NCI-H2081 (cell line): ENCODE data around the gene CCDC70.

ENCODE experiments used
- DNase-seq, 2 experiments: peaks; one replicate each; lab custom pipeline; 2025; lab: John Stamatoyannopoulos, UW

CCDC70 gene

GRCh38 chr13:51862957-51863356 is 1.2 kb downstream of the CCDC70 start:
- no peak for DNase-seq

- DNase-seq = no peak
Measured at GRCh38 chr13:51865838-51866237, 4.1 kb downstream of the CCDC70 start.

- DNase-seq = no peak
Measured at GRCh38 chr13:51867062-51867461, 5.3 kb downstream of the CCDC70 start.

- no peak for DNase-seq
Measured at GRCh38 chr13:51869916-51870315, 8.1 kb downstream of the CCDC70 start.

- no peak for DNase-seq
Measured at GRCh38 chr13:51870616-51871015, 8.8 kb downstream of the CCDC70 start.

GRCh38 chr13:51873117-51873798 is 11.5 kb downstream of the CCDC70 start:
- no peak for DNase-seq

- no peak for DNase-seq
Measured at GRCh38 chr13:51873837-51874236, 12.1 kb downstream of the CCDC70 start.

GRCh38 chr13:51874651-51875050 is 12.9 kb downstream of the CCDC70 start:
- DNase-seq = no peak

- no peak for DNase-seq
Measured at GRCh38 chr13:51879133-51879532, 17.4 kb downstream of the CCDC70 start.

- DNase-seq = no peak
Measured at GRCh38 chr13:51881296-51881695, 19.5 kb downstream of the CCDC70 start.

- no peak for DNase-seq
Measured at GRCh38 chr13:51882570-51883225, 20.9 kb downstream of the CCDC70 start.

GRCh38 chr13:51883226-51883600 is 21.4 kb downstream of the CCDC70 start:
- DNase-seq = no peak

- no peak for DNase-seq
Measured at GRCh38 chr13:51885651-51886050, 23.9 kb downstream of the CCDC70 start.

- DNase-seq = no peak
Measured at GRCh38 chr13:51887468-51887867, 25.7 kb downstream of the CCDC70 start.

- no peak for DNase-seq
Measured at GRCh38 chr13:51892657-51893056, 30.9 kb downstream of the CCDC70 start.

- no peak for DNase-seq
Measured at GRCh38 chr13:51894239-51894638, 32.5 kb downstream of the CCDC70 start.

- DNase-seq = peak; percentile 13 to 14
Measured at GRCh38 chr13:51895906-51896888, 34.4 kb downstream of the CCDC70 start.

- no peak for DNase-seq
Measured at GRCh38 chr13:51900471-51900870, 38.7 kb downstream of the CCDC70 start.

- DNase-seq = no peak
Measured at GRCh38 chr13:51902776-51903175, 41.0 kb downstream of the CCDC70 start.

GRCh38 chr13:51905787-51906186 is 44.0 kb downstream of the CCDC70 start:
- no peak for DNase-seq

GRCh38 chr13:51906581-51906980 is 44.8 kb downstream of the CCDC70 start:
- peak; percentile 75 to 88 for DNase-seq

GRCh38 chr13:51907040-51907732 is 45.4 kb downstream of the CCDC70 start:
- no peak for DNase-seq
